ENCODE measurements around the gene BBLN. TPM values are rescaled to one million over a fixed set of nuclear protein-coding genes. Genes with fewer than 3 reads are reported as not detected.

Gene BBLN
- total RNA-seq, 4 donors from 2014 or later, result 202 to 310 (median 243) TPM

- peaks cover 0 to 21% (median 8%) of the 10 kb centered on the region in 4 donors for H3K4me1 ChIP-seq
- WGBS, 2 donors, result 17 to 22% methylated on average over 2 of the region's 2 CpGs
Observed at GRCh38 chr9:128202648-128203023, 42.6 kb downstream of the BBLN start.

GRCh38 chr9:128203024-128203706, 43.1 kb downstream of the BBLN start, which contains the start of gene DNM1:
Gene DNM1 (plus strand): TSS chr9:128203379. CDS start chr9:128203471, 92 bp downstream.
- WGBS, 2 donors, result 0% methylated on average over 18 to 54 of the region's 72 CpGs
- Histone ChIP-seq H3K27ac (peak within 1 kb of the TSS in 1 of 4 donors; percentile 53), H3K4me1 (peaks cover 0 to 21% (median 8%) of the 10 kb centered on the region in 4 donors), H3K4me3 (peak within 1 kb of the TSS; percentile 45 to 74 (median 68)), H3K27me3 (peaks cover 0 to 25% of the 10 kb centered on the region in 2 donors), H3K36me3 (no peaks in the 10 kb centered on the region), H3K9me3 (no peaks in the 10 kb centered on the region)
- DNase-seq (ENCODE audit: low spot score in 2 of 2), result no peak
- TF ChIP-seq, protein P1, sequence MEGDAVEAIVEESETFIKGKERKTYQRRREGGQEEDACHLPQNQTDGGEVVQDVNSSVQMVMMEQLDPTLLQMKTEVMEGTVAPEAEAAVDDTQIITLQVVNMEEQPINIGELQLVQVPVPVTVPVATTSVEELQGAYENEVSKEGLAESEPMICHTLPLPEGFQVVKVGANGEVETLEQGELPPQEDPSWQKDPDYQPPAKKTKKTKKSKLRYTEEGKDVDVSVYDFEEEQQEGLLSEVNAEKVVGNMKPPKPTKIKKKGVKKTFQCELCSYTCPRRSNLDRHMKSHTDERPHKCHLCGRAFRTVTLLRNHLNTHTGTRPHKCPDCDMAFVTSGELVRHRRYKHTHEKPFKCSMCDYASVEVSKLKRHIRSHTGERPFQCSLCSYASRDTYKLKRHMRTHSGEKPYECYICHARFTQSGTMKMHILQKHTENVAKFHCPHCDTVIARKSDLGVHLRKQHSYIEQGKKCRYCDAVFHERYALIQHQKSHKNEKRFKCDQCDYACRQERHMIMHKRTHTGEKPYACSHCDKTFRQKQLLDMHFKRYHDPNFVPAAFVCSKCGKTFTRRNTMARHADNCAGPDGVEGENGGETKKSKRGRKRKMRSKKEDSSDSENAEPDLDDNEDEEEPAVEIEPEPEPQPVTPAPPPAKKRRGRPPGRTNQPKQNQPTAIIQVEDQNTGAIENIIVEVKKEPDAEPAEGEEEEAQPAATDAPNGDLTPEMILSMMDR (IDR thresholded peaks at IDR 0.05), result peak; percentile 94 to 99 (median 97)
- TF ChIP-seq EP300 (IDR thresholded peaks at IDR 0.05) (no peak), POLR2A (IDR thresholded peaks at IDR 0.05) (peak in 1 of 2 donors; percentile 14)

More at GRCh38 chr9:128202648-128203023, 42.6 kb downstream of the BBLN start:
- H3K27me3 ChIP-seq, result peaks cover 0 to 25% of the 10 kb centered on the region in 2 donors
- no peak overlapping the region for H3K27ac ChIP-seq
- no peaks in the 10 kb centered on the region for H3K9me3 ChIP-seq
- no peak for DNase-seq (ENCODE audit: low spot score in 2 of 2)
- no peaks in the 10 kb centered on the region for H3K36me3 ChIP-seq
- H3K4me3 ChIP-seq, result peak overlapping the region in 2 of 4 donors; percentile 68
- TF ChIP-seq, protein P1 (IDR thresholded peaks at IDR 0.05), result no peak
- TF ChIP-seq EP300 (IDR thresholded peaks at IDR 0.05) (no peak), POLR2A (IDR thresholded peaks at IDR 0.05) (no peak)

- TF ChIP-seq, protein P1 (IDR thresholded peaks at IDR 0.05), result no peak
- TF ChIP-seq EP300 (IDR thresholded peaks at IDR 0.05), result peak in 1 of 2 donors; percentile 36
- Histone ChIP-seq H3K4me1 (peaks cover 0 to 21% (median 8%) of the 10 kb centered on the region in 4 donors), H3K9me3 (no peaks in the 10 kb centered on the region), H3K27me3 (peaks cover 0 to 25% of the 10 kb centered on the region in 2 donors), H3K4me3 (peak overlapping the region; percentile 45 to 74 (median 68)), H3K36me3 (no peaks in the 10 kb centered on the region), H3K27ac (peak overlapping the region in 1 of 4 donors; percentile 53)
- no peak for DNase-seq (ENCODE audit: low spot score in 2 of 2)
- WGBS, 2 donors, result 2 to 3% methylated on average over 24 to 38 of the region's 67 CpGs
Observed at GRCh38 chr9:128203707-128204551, 43.9 kb downstream of the BBLN start.

DNA sequence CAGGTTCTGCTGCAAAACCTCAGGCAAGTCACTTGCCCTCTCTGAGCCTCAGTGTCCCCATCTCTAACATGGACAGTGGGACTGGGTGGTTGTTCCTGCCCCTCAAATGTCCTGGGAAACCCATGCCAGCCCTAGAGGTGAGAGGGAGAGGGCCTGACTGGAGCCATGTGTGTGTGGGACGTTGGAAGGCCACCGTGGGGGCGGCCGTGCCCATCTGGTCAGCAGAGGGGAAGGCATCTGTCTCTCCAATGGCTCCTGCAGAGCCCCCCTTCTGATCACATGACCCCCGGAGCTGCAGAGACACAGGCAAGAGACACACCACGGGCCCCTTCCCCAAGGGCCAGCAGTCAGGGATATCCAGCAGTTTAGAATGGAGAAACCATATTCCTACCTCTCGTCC, 44.8 kb downstream of the BBLN start:
- Histone ChIP-seq H3K27me3 (peaks cover 0 to 25% of the 10 kb centered on the region in 2 donors), H3K27ac (peak overlapping the region in 1 of 4 donors; percentile 53), H3K9me3 (no peaks in the 10 kb centered on the region), H3K36me3 (no peaks in the 10 kb centered on the region), H3K4me1 (peaks cover 0 to 21% (median 8%) of the 10 kb centered on the region in 4 donors), H3K4me3 (no peak overlapping the region)
- 70 to 78% methylated on average over 7 of the region's 7 CpGs for WGBS, 2 donors
- TF ChIP-seq, protein P1 (IDR thresholded peaks at IDR 0.05), result no peak
- TF ChIP-seq EP300 (IDR thresholded peaks at IDR 0.05) (no peak), POLR2A (IDR thresholded peaks at IDR 0.05) (no peak)
- DNase-seq (ENCODE audit: low spot score in 2 of 2), result no peak
